HepG2 (cell line): ENCODE data around the gene ATP13A3. TPM values are rescaled to one million over a fixed set of nuclear protein-coding genes. Genes with fewer than 3 reads are reported as not detected.

Experiments used
- ATAC-seq: fragments of 200-7000 bp; cut with Tn5 transposase; 3 replicates; pipeline ENCODE4 v1.9.1; 2020; ENCODE audit warnings: mild to moderate bottlenecking, moderate library complexity
- BruUV-seq: library from RNA; stranded (reverse); fragments of 400-500 nt; replicated peaks from 2 replicates; lab custom pipeline; 2021; lab: Mats Ljungman, UMichigan
- CTCF ChIA-PET: fragments of 300-600 bp; formaldehyde crosslinking; extraction: SDS; loops from one replicate; lab custom pipeline; 2021; ENCODE audit warnings: low total read pairs, inconsistent platforms, low intra/inter-chr PET ratio; lab: Yijun Ruan, JAX
- POLR2A ChIA-PET: fragments of 350-600 bp; sonication (Branson Sonifier 250); formaldehyde crosslinking; loops from one replicate; lab custom pipeline; 2020; ENCODE audit warnings: antibody characterized with exemption, inconsistent platforms; lab: Yijun Ruan, JAX
- DNase-seq: peaks from one replicate; pipeline ENCODE4 v3.0.0-alpha.2; 2015; ENCODE audit warnings: low spot score
- FAIRE-seq: peaks from 3 replicates; lab custom pipeline; 2011; peaks lifted over from hg19 to GRCh38; lab: Jason Lieb, UNC
- H2AFZ ChIP-seq: one replicate; pipeline ENCODE4 v1.6.1; 2011; ENCODE audit warnings: low read length, inconsistent platforms
- H3K27ac ChIP-seq: fragments of 300-600 bp; 3 replicates; pipeline ENCODE4 v1.8.0; 2011; ENCODE audit warnings: mixed run types, mild to moderate bottlenecking, mixed read lengths, low read length, inconsistent platforms; ENCODE audit not compliant: insufficient read depth; ENCODE audit errors: extremely low read length
- H3K27me3 ChIP-seq, 2 experiments: fragments of 200-600 bp in 1 of 2; 2 replicates in 1 of 2; 3 replicates in 1 of 2; pipeline versions ENCODE4 v1.6.0 to v1.8.0; 2011; ENCODE audit warnings: low read length in 2 of 2, mild to moderate bottlenecking in 2 of 2, moderate library complexity in 2 of 2, inconsistent platforms in 1 of 2; ENCODE audit not compliant: insufficient read depth in 2 of 2, control insufficient read depth in 1 of 2
- H3K36me3 ChIP-seq, 2 experiments: fragments of 200-600 bp in 1 of 2; replicated peaks in 1 of 2; 2 replicates in 1 of 2; 3 replicates in 1 of 2; pipeline versions ENCODE4 v1.5.1 to v1.8.0; 2011; ENCODE audit warnings: low read length in 2 of 2, inconsistent platforms in 1 of 2; ENCODE audit not compliant: insufficient read depth in 2 of 2, control insufficient read depth in 1 of 2
- H3K4me1 ChIP-seq: 2 replicates; pipeline ENCODE4 v1.5.1; 2012; ENCODE audit warnings: low read length, inconsistent platforms; ENCODE audit not compliant: insufficient read depth
- H3K4me2 ChIP-seq: 2 replicates; pipeline ENCODE4 v1.6.0; 2011; ENCODE audit warnings: low read depth, low read length, inconsistent platforms
- H3K4me3 ChIP-seq, 3 experiments: fragments of 200-600 bp in 1 of 3; sonication (generic), shearing (Covaris generic) in 1 of 3; replicated peaks in 1 of 3; 2 replicates each; pipeline ENCODE4 v1.5.1; 2011 to 2016; ENCODE audit warnings: low read length in 3 of 3, inconsistent platforms in 2 of 3, low read depth in 2 of 3, mild to moderate bottlenecking in 2 of 3, control low read depth in 1 of 3, mixed read lengths in 1 of 3; ENCODE audit not compliant: insufficient read depth in 1 of 3
- H3K79me2 ChIP-seq: one replicate; pipeline ENCODE4 v1.6.1; 2011; ENCODE audit warnings: low read length, inconsistent platforms; ENCODE audit not compliant: insufficient read depth
- H3K9ac ChIP-seq: 2 replicates; pipeline ENCODE4 v1.6.0; 2011; ENCODE audit warnings: mild to moderate bottlenecking, low read depth, low read length, inconsistent platforms; ENCODE audit not compliant: insufficient read depth
- H3K9me3 ChIP-seq: 2 replicates; pipeline ENCODE4 v1.5.1; 2012; ENCODE audit warnings: mild to moderate bottlenecking, low read length
- H4K20me1 ChIP-seq: 2 replicates; pipeline ENCODE4 v1.6.0; 2011; ENCODE audit warnings: inconsistent platforms, mild to moderate bottlenecking, low read length, moderate library complexity; ENCODE audit not compliant: insufficient read depth
- CEBPB ChIP-seq: IDR thresholded peaks from 2 replicates; pipeline ENCODE4 v1.6.1; 2011; ENCODE audit warnings: low read depth, low read length, improper control_type of control experiment, borderline replicate concordance
- FOSL2 ChIP-seq: sonication (generic); formaldehyde crosslinking; IDR thresholded peaks from 2 replicates; pipeline ENCODE4 v1.4.0; 2020; ENCODE audit warnings: missing genetic modification reagents
- FOXA3 ChIP-seq: IDR thresholded peaks from 2 replicates; pipeline ENCODE4 v1.6.1; 2016; ENCODE audit warnings: missing genetic modification reagents, missing compliant biosample characterization
- MXI1 ChIP-seq: IDR thresholded peaks from 3 replicates; pipeline ENCODE4 v1.6.1; 2012; ENCODE audit warnings: low read depth, low read length, inconsistent platforms, borderline replicate concordance
- POLR2A ChIP-seq, 2 experiments: IDR thresholded peaks; 2 replicates each; pipeline ENCODE4 v1.6.1; 2011; ENCODE audit warnings: low read depth in 2 of 2, low read length in 2 of 2, mild to moderate bottlenecking in 1 of 2, moderate library complexity in 1 of 2; ENCODE audit not compliant: insufficient read depth in 1 of 2
- TCF7L2 ChIP-seq: IDR thresholded peaks from 2 replicates; pipeline ENCODE4 v1.6.1; 2011; ENCODE audit warnings: mild to moderate bottlenecking, low read depth, low read length, moderate library complexity
- TP53 ChIP-seq: sonication (generic); formaldehyde crosslinking; conservative IDR thresholded peaks from 2 replicates; pipeline ENCODE4 v1.4.0; 2020; ENCODE audit warnings: missing genetic modification reagents
- ZNF816 ChIP-seq: sonication (generic); formaldehyde crosslinking; IDR thresholded peaks from 2 replicates; pipeline ENCODE4 v1.8.0; 2022; ENCODE audit warnings: missing genetic modification reagents, mild to moderate bottlenecking, borderline replicate concordance
- WGBS: methylation state at CpG from one replicate; pipeline ENCODE4 v1.1.6; 2017; ENCODE audit warnings: low lambda C conversion rate; 5-methylcytosine and 5-hydroxymethylcytosine counted together
- in situ Hi-C: cut with HindIII; loops from 2 replicates; pipeline ENCODE4 v1.10.0; 2017; ENCODE audit warnings: low pct_unique_long_range_greater_than_20kb; ENCODE audit not compliant: extremely low pct_ligation_motif_present
- intact Hi-C: fragments of 100-400 bp; cut with micrococcal nuclease; formaldehyde crosslinking; loops from one replicate; pipeline ENCODE4 v1.10.0; 2022; ENCODE audit not compliant: unreplicated experiment
- polyA plus RNA-seq, 8 experiments: library from polyadenylated mRNA; depleted of rRNA in 3 of 8; stranded (reverse) in 7 of 8; unstranded in 1 of 8; fragments of >200 nt; fragmentation: Illumina TruSeq in 4 of 8; extraction: Trizol in 4 of 8; gene quantifications; 2 replicates each; pipeline versions ENCODE4 v1.2.1 to v1.2.3, GENCODE V29; 2011 to 2016; ENCODE audit warnings: low read depth in 4 of 8, missing spikeins in 1 of 8, mixed read lengths in 1 of 8; ENCODE audit not compliant: insufficient read depth in 1 of 8
- total RNA-seq, 5 experiments: library from RNA; depleted of rRNA; stranded (reverse); fragments of >200 nt; fragmentation: Illumina TruSeq; extraction: Trizol; gene quantifications; 2 replicates each; pipeline ENCODE4 v1.2.3, GENCODE V29; 2016; ENCODE audit warnings: low read depth in 1 of 5
- TF ChIP-seq, protein P1 (sequence below): sonication (generic); formaldehyde crosslinking; IDR thresholded peaks from 2 replicates; pipeline ENCODE4 v1.9.0; 2021; ENCODE audit warnings: missing genetic modification reagents, borderline replicate concordance
- TF ChIP-seq, protein P2 (sequence below): sonication (generic); formaldehyde crosslinking; IDR thresholded peaks from 2 replicates; pipeline ENCODE4 v1.5.0; 2020; ENCODE audit warnings: missing genetic modification reagents

The ATP13A3 gene
- total and polyA plus RNA-seq, 2 of the 13 experiments (the other 11 are each of a cell fraction or from before 2014, with no cell fraction given): 44.9 to 80.8 TPM

DNA sequence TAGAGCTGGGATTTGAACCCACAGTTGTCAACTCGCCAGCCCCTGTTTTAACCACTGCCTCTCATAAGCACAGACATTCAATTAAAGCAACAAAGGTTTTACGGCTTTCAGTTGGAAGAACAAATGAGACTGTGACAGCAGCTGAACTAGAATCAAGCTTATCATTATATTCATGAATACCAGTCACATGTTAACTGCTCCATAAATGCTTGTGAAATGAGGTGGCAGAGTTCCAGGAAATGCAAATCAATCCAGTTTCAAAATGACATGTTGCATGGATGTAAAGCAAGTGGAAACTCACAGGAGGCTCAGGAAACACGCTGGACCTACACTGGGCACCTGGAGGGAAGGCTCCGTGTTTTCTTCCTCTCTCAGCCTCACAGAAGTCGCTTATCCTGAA, 91.6 kb downstream of the ATP13A3 start:
- ChIA-PET CTCF (no interaction called here), POLR2A (interaction anchor here (0.6 to 1.8 kb wide), 3 partner anchors 161 to 682 kb away, joined by 3 to 7 read pairs (median 3); no protein-coding TSS in a partner anchor)
- H3K9me3 ChIP-seq: 0 out of 2 replicates have a peak, but pooled peaks cover 4% of the 10 kb centered on the region
- H3K9ac ChIP-seq: no peak overlapping the region
- no TSS peak for BruUV-seq
- FAIRE-seq: no peak
- WGBS: 46% methylated on average over 5 of the region's 5 CpGs
- H3K36me3 ChIP-seq: no peaks in the 10 kb centered on the region
- TF ChIP-seq FOSL2 (peak; percentile 30), ZNF816 (CRISPR knock-in tag) (no peak), CEBPB (peak; percentile 2; the same call in 1 of the 2 replicates)
- TF ChIP-seq, all 625 proteins: peak for 2
- DNase-seq (peak; percentile 24), ATAC-seq (peak; percentile 12)
- in situ Hi-C loops (no loop called here), intact Hi-C loops (loop anchor here (5.0 kb wide), 2 partner anchors 43 to 422 kb away; partner anchors contain the start of gene CPN2)
- peaks cover 24% of the 10 kb centered on the region for H3K4me1 ChIP-seq
- no peaks in the 10 kb centered on the region for H4K20me1 ChIP-seq
- no peak overlapping the region for H3K27ac ChIP-seq
- H3K4me2 ChIP-seq: peak overlapping the region; percentile 85; the same call in 1 of the 2 replicates
- no peaks in the 10 kb centered on the region for H3K79me2 ChIP-seq
- no peak overlapping the region for H2AFZ ChIP-seq
- no peak overlapping the region for H3K4me3 ChIP-seq
- H3K27me3 ChIP-seq: 0 out of 5 replicates have a peak, but pooled peaks cover 0 to 8% of the 10 kb centered on the region in 2 experiments

DNA sequence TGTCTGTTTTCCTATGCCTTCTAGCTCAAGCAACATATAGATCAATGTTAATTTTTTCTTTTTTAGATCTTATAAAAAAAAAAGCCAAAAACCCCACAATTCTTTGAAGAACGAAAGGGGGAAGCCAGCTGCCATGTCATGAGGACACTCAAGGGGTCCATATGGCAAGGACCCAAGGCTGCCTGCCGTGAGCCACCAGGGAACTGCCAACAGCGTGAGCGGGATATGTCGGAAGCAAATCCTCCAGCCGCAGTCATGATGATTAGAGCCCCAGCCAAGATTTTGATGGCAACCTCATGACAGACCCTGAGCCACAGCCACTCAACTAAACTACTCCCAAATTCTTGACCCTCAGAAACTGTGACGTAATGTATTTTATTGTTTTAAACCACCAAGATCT, 94.2 kb downstream of the ATP13A3 start:
- Histone ChIP-seq H3K27me3 (0 out of 5 replicates have a peak, but pooled peaks cover 0 to 9% of the 10 kb centered on the region in 2 experiments), H3K4me3 (no peak overlapping the region), H3K79me2 (no peaks in the 10 kb centered on the region), H3K4me2 (no peak overlapping the region), H4K20me1 (no peaks in the 10 kb centered on the region), H3K27ac (no peak overlapping the region), H3K36me3 (no peaks in the 10 kb centered on the region), H3K4me1 (peaks cover 24% of the 10 kb centered on the region), H2AFZ (no peak overlapping the region), H3K9me3 (0 out of 2 replicates have a peak, but pooled peaks cover 4% of the 10 kb centered on the region), H3K9ac (no peak overlapping the region)
- intact Hi-C loops: no loop called here
- CTCF ChIA-PET: no interaction called here
- WGBS: 71% methylated on average over 7 of the region's 7 CpGs
- in situ Hi-C loops: no loop called here
- TF ChIP-seq TCF7L2 (no peak), TP53 (CRISPR knock-in tag) (no peak), POLR2A (IDR thresholded peaks at IDR 0.05; ENCODE audit: insufficient read depth in 1 of 2, low read depth in 2 of 2, low read length in 2 of 2) (no peak), FOXA3 (CRISPR knock-in tag) (no peak), MXI1 (no peak)
- TF ChIP-seq, protein P1, sequence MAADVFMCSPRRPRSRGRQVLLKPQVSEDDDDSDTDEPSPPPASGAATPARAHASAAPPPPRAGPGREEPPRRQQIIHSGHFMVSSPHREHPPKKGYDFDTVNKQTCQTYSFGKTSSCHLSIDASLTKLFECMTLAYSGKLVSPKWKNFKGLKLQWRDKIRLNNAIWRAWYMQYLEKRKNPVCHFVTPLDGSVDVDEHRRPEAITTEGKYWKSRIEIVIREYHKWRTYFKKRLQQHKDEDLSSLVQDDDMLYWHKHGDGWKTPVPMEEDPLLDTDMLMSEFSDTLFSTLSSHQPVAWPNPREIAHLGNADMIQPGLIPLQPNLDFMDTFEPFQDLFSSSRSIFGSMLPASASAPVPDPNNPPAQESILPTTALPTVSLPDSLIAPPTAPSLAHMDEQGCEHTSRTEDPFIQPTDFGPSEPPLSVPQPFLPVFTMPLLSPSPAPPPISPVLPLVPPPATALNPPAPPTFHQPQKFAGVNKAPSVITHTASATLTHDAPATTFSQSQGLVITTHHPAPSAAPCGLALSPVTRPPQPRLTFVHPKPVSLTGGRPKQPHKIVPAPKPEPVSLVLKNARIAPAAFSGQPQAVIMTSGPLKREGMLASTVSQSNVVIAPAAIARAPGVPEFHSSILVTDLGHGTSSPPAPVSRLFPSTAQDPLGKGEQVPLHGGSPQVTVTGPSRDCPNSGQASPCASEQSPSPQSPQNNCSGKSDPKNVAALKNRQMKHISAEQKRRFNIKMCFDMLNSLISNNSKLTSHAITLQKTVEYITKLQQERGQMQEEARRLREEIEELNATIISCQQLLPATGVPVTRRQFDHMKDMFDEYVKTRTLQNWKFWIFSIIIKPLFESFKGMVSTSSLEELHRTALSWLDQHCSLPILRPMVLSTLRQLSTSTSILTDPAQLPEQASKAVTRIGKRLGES (CRISPR knock-in tag): no peak
- TF ChIP-seq, protein P2, sequence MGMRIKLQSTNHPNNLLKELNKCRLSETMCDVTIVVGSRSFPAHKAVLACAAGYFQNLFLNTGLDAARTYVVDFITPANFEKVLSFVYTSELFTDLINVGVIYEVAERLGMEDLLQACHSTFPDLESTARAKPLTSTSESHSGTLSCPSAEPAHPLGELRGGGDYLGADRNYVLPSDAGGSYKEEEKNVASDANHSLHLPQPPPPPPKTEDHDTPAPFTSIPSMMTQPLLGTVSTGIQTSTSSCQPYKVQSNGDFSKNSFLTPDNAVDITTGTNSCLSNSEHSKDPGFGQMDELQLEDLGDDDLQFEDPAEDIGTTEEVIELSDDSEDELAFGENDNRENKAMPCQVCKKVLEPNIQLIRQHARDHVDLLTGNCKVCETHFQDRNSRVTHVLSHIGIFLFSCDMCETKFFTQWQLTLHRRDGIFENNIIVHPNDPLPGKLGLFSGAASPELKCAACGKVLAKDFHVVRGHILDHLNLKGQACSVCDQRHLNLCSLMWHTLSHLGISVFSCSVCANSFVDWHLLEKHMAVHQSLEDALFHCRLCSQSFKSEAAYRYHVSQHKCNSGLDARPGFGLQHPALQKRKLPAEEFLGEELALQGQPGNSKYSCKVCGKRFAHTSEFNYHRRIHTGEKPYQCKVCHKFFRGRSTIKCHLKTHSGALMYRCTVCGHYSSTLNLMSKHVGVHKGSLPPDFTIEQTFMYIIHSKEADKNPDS: no peak
- FAIRE-seq (no peak), ATAC-seq (no peak), DNase-seq (no peak)
- no TSS peak for BruUV-seq
- POLR2A ChIA-PET: no interaction called here
